Stimulated activated CD8-positive, alpha-beta memory T cell treated with anti-CD3 and anti-CD28 coated beads, Interleukin-4, amount 100 ng/mL, for 24 hours (primary cell): Measurements from ENCODE around the gene C12orf42.

ENCODE experiments used
- DNase-seq: peaks from one replicate; pipeline ENCODE4 v3.0.0-alpha.2; 2020; ENCODE audit warnings: low read depth

C12orf42 gene

DNA sequence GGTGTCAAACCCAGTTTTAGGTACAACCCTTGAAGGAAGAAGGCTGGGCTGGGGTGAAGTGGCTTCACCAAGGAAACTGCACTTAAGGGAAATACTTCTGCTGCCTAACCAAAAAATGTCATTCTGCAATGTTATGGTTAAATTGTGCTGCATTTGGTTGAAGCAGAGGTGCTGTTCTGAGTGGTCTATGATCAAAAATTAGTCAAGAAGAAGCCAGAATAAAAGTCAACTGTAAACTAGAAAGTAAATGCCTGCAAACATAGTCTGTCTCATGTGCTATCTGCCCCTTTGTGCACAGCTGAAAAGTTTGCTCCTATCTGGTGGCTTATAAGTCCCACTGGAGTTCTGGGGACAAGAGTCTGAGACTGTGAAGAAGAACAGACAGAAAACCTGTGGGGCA, 158.8 kb downstream of the C12orf42 start:
- no peak for DNase-seq

- DNase-seq: no peak
Measured at GRCh38 chr12:103334466-103334865, 161.3 kb downstream of the C12orf42 start.

- DNase-seq: no peak
Measured at GRCh38 chr12:103333676-103334075, 162.1 kb downstream of the C12orf42 start.

- no peak for DNase-seq
Measured at GRCh38 chr12:103331643-103332042, 164.1 kb downstream of the C12orf42 start.

- no peak for DNase-seq
Measured at GRCh38 chr12:103330672-103331071, 165.1 kb downstream of the C12orf42 start.

DNA sequence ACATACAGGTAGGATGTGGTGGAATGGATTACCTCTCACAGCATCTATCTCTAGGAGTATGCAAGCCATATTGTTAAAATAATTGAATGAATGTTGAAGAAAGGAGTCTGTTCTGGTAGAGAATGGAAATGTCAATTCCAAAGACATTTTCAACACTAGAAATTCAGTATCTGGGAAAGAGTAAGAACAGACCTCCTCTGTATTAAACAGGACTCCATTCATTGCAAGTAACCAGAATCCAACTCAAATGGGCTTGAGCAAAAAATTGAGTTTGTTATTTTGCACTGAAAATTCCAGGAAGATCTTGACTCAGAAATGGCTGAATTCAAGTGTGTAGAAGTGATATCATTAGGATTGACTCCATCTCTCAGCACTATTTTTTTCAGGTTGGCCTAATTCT, 168.1 kb downstream of the C12orf42 start:
- DNase-seq: no peak

DNA sequence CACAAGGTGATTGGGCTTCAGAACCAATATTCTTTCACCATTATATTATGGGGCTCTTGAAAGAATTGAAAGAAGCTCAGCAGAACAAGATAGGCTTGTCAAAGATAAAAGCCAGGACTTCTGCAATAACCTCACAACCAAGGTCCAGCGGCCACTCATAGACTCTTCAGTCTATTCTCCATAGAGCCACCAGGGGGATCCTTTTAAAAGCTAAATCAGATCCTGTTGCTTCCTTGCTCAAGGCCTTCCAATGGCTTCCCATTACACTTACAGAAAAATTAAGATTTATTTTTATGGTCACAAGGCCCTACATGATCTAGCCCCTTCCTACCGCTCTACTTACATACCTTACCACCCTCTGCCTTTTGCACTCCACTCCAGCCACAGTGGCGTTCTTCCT, 169.6 kb downstream of the C12orf42 start:
- no peak for DNase-seq

- no peak for DNase-seq
Measured at GRCh38 chr12:103318566-103318965, 177.2 kb downstream of the C12orf42 start.

- no peak for DNase-seq
Measured at GRCh38 chr12:103317220-103317619, 178.5 kb downstream of the C12orf42 start.

GRCh38 chr12:103314786-103315185, 181.0 kb downstream of the C12orf42 start:
- no peak for DNase-seq

- no peak for DNase-seq
Measured at GRCh38 chr12:103313894-103314293, 181.9 kb downstream of the C12orf42 start.

DNA sequence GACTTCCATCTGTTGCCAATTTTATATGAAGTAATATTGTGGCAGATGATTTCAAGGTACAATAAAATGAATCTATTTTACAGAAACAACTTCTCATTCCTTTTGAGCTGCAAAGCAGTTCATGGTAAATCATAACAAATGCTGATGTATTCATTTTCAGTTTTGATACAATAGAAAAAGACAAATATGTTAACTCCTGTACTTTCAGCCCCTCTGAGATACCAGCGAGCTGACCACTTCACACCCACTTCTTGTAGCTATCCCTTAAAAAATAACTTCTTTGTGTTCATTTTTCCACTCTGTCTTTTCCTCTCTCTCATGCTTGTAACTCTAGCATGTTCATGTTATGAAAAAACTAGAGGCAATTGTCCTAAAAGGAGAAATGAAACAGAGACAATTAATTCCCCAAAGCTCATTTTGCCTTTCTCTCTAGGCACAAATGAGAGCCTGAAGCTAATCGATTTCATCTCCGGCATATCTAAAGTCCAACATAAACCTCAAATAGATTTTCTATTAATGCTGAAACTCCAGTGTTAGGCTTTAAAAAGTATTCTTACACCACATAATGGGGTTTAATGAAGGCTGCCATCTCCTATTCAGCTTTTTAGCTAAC, 182.9 kb downstream of the C12orf42 start:
- DNase-seq: no peak

DNA sequence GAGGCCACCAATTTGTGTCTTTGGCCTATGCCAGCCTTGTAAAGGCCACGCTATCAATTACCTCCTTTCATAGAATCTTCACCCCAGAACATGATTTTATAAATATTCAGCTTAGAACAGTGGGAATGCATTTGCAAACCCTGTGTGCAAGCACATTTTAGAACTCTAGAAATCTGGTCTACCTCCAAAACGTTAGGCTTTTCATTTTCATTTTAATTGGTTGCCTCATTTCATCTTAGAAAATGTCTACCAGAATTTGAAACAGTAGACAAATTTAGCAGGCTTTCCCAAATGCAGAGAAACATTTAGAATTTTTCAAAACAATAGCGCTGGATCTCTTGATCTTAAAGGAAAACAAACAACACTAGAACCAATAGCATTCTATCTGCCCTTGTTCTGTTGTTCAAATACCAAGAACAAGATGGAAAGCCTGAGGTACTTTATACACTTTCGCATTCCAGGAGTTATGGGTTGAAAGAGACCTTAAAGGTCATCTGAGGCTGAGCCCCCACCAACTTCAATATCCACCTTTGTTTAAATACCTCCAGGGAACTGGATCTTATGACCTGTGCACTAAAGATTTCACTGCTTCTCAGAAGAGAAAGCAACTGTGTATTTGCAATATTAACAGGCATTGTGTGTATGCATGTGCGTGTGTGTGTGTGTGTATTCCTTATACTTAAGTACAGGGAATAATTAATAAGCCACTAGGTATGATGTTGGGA, 185.1 kb downstream of the C12orf42 start:
- no peak for DNase-seq

DNA sequence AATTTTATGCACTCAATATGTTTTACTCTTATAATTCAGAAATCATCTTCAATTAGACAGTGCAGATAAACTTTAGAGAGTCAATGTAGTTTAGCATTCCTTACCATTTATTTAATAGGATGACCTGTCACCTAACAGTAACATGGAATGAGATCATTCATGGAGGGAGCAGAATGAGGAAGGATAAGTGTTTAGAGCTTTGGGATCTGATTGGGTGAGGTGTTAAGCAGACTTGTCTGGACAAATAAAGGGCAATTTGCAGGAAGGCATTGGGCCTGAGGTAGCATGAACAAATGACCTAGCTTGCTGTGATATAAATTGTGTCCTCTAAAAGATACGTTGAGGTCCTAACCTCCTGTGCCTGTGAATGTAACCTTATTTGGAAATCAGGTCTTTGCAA, 187.4 kb downstream of the C12orf42 start:
- no peak for DNase-seq

GRCh38 chr12:103303484-103303883, 192.3 kb downstream of the C12orf42 start:
- no peak for DNase-seq

DNA sequence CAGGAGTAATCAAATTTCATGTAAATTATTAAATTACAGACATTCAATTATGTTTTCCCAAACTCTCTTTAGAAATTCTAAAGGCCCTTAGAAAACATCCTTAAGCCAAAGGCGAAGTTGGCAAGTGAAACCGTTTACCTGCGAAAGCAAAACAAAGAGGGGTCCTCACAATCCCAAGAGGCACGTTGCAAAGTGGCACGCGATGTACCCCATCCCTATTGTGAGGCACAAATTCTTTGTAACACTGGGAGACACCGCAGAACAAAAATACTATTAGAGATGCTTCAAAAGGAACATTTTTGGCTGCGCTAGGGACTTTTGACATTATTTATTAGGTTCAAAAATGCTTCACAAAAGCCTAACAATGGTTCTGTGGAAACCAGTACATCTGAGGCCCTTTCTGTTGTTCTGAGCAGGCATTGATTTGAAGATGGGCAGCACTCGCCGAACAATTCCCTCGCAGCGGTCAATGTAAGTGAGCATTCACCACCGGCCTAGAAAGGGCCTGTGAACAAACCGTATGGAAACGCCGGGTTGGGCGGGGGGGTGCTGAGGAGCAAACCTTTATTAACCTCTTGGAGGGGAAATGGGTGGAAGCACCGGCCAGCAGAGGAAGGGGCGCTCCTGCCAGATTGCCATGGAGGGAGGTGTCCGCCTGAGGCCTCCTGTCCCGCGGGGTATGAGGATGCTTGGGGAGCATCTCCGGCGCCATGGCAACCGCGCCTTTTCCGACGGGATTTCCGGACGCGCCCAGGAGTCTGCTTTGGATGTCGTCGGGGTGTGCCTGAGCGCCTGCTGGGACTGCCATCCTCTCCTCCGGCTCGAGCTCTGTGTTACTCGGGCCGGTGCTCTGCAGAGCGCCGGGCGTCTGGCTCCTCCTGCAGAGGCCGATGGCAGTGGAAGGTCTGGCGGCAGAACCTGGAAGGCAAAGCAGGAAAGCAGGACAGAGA, 193.9 kb downstream of the C12orf42 start:
- no peak for DNase-seq

DNA sequence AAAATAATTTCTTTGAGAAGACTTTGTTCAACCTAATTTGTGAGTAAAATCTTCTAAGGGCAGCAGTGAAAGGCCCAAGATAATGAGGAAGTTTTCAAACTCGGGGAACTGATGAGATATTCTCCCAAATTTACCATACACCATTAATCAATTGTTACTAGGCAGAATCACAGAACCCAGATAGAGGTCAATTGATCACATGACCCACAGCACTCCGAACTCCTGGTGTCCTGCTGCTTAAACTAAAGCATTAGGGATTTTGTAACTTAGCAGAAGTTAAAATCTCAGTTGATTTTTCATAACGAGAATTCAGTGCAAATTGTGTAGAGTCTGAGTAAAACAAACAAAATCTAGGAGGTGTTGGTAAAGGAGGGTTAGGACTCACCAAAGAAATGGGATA, 207.8 kb downstream of the C12orf42 start:
- DNase-seq: no peak

DNA sequence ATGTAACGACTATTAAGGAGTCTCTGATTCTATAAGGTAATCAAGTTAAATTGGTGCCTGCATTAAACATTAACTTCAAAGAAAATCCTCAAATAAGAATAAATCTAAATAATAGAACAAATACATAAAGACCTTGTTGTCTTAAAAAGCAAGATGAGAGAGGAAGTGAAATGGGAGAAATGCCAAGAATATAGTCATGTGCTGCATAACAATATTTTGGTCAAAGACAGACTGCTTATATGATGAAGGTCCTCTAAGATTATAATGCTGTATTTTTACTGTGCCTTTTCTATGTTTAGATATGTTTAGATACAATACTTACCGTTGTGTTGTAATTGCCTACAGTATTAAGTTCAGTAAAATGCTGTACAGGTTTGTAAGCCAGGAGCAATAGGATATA, 213.6 kb downstream of the C12orf42 start:
- DNase-seq: no peak

DNA sequence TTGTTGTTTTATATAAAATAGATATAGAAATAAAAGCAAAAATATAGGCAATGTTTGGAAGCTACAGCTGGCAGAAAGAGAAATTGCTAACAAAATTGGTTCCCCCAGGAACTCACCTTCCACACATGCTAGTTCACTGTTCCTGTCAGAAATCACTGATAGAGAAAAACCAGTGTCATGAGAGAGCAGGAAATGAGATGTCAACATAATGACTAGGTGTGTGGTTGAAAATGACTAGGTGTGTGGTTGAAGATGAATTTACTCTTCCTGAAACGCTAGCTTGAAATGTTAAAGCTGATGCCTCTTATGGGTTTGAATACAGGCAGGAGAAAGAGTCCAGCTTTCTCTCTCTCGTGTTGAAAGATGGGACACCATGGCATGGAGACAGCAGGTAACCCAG, 216.3 kb downstream of the C12orf42 start:
- DNase-seq: no peak

GRCh38 chr12:103278329-103278728, 217.4 kb downstream of the C12orf42 start:
- DNase-seq: no peak

DNA sequence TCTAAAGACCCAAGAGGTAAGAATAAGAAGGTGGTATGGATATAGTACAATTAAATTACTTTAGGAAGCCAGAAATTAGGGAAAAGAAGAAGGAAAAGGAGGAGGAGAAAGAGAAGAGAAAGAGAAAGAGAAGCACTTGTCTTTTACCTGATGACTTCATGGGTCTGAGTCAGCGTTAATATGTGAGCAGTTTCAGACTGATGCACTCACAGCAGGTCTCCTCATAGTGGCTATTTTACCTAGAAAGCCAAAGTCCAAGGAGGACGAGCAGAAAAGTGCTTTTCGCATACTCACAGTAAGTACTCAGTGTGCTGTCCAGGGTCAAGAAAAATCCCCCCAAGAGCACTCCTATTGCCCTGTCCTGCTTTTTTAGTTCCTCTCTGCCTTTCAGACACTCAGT, 222.1 kb downstream of the C12orf42 start:
- DNase-seq: no peak

- no peak for DNase-seq
Measured at GRCh38 chr12:103272949-103273348, 222.8 kb downstream of the C12orf42 start.

- DNase-seq: no peak
Measured at GRCh38 chr12:103269946-103270345, 225.8 kb downstream of the C12orf42 start.
